ENCODE data around the gene NFIA. TPM values are rescaled to one million over a fixed set of nuclear protein-coding genes. Genes with fewer than 3 reads are reported as not detected.

NFIA gene
- total RNA-seq, 1 experiment from 2014 or later, result 0.47 TPM

GRCh38 chr1:61081144-61081685 lies 1.1 kb upstream of the NFIA start:
- no peak for DNase-seq (ENCODE audit: low spot score)
- in situ Hi-C loops (cut with HindIII; ENCODE audit: low sequenced_read_pairs), result no loop called here

GRCh38 chr1:61081686-61082310 lies 563 bp upstream of the NFIA start:
- DNase-seq (ENCODE audit: low spot score), result peak; percentile 61
- in situ Hi-C loops (cut with HindIII; ENCODE audit: low sequenced_read_pairs), result no loop called here

- peak; percentile 37 for DNase-seq (ENCODE audit: low spot score)
- in situ Hi-C loops (cut with HindIII; ENCODE audit: low sequenced_read_pairs), result no loop called here
These were observed 849 bp downstream of the NFIA start for GRCh38 chr1:61083013-61083806.

- in situ Hi-C loops (cut with HindIII; ENCODE audit: low sequenced_read_pairs), result no loop called here
- peak; percentile 41 for DNase-seq (ENCODE audit: low spot score)
These were observed 1.6 kb downstream of the NFIA start for GRCh38 chr1:61083807-61084440.

GRCh38 chr1:61084491-61085031 lies 2.2 kb downstream of the NFIA start:
- in situ Hi-C loops (cut with HindIII; ENCODE audit: low sequenced_read_pairs), result no loop called here
- DNase-seq (ENCODE audit: low spot score), result peak; percentile 45

- in situ Hi-C loops (cut with HindIII; ENCODE audit: low sequenced_read_pairs), result no loop called here
- peak; percentile 51 for DNase-seq (ENCODE audit: low spot score)
These were observed 3.0 kb downstream of the NFIA start for GRCh38 chr1:61085206-61085982.

GRCh38 chr1:61085983-61086644 lies 3.8 kb downstream of the NFIA start:
- DNase-seq (ENCODE audit: low spot score), result peak; percentile 50
- in situ Hi-C loops (cut with HindIII; ENCODE audit: low sequenced_read_pairs), result no loop called here

GRCh38 chr1:61087571-61087970 lies 5.2 kb downstream of the NFIA start:
- in situ Hi-C loops (cut with HindIII; ENCODE audit: low sequenced_read_pairs), result no loop called here
- peak; percentile 81 for DNase-seq (ENCODE audit: low spot score)

- in situ Hi-C loops (cut with HindIII; ENCODE audit: low sequenced_read_pairs), result no loop called here
- peak; percentile 66 for DNase-seq (ENCODE audit: low spot score)
These were observed 6.0 kb downstream of the NFIA start for GRCh38 chr1:61088163-61088974.

- in situ Hi-C loops (cut with HindIII; ENCODE audit: low sequenced_read_pairs), result no loop called here
- DNase-seq (ENCODE audit: low spot score), result peak; percentile 56
These were observed 7.0 kb downstream of the NFIA start for GRCh38 chr1:61089338-61089737.

- in situ Hi-C loops (cut with HindIII; ENCODE audit: low sequenced_read_pairs), result no loop called here
- no peak for DNase-seq (ENCODE audit: low spot score)
These were observed 7.4 kb downstream of the NFIA start for GRCh38 chr1:61089741-61090140.

- in situ Hi-C loops (cut with HindIII; ENCODE audit: low sequenced_read_pairs), result no loop called here
- peak; percentile 80 for DNase-seq (ENCODE audit: low spot score)
These were observed 8.3 kb downstream of the NFIA start for GRCh38 chr1:61090546-61091202.

- in situ Hi-C loops (cut with HindIII; ENCODE audit: low sequenced_read_pairs), result no loop called here
- no peak for DNase-seq (ENCODE audit: low spot score)
These were observed 9.1 kb downstream of the NFIA start for GRCh38 chr1:61091455-61091854.

- in situ Hi-C loops (cut with HindIII; ENCODE audit: low sequenced_read_pairs), result no loop called here
- peak; percentile 93 for DNase-seq (ENCODE audit: low spot score)
These were observed 10.3 kb downstream of the NFIA start for GRCh38 chr1:61092642-61093041.

GRCh38 chr1:61093525-61094137 lies 11.3 kb downstream of the NFIA start:
- in situ Hi-C loops (cut with HindIII; ENCODE audit: low sequenced_read_pairs), result no loop called here
- DNase-seq (ENCODE audit: low spot score), result peak; percentile 69

GRCh38 chr1:61094677-61095469 lies 12.5 kb downstream of the NFIA start:
- in situ Hi-C loops (cut with HindIII; ENCODE audit: low sequenced_read_pairs), result no loop called here
- DNase-seq (ENCODE audit: low spot score), result no peak
